AG04450 (cell line): ENCODE data around the gene ERLIN1. TPM values are rescaled to one million over a fixed set of nuclear protein-coding genes. Genes with fewer than 3 reads are reported as not detected.

ENCODE experiments used
- CTCF ChIA-PET: fragments of 300-600, 350-600 bp; formaldehyde crosslinking; extraction: SDS; loops from one replicate; lab custom pipeline; 2022; ENCODE audit warnings: antibody characterized with exemption, inconsistent platforms; lab: Charles Lee
- POLR2A ChIA-PET: fragments of 350-600 bp; formaldehyde crosslinking; extraction: SDS; loops from one replicate; lab custom pipeline; 2021; ENCODE audit warnings: antibody characterized with exemption, inconsistent platforms; lab: Yijun Ruan, JAX
- DNase-seq: peaks from one replicate; pipeline ENCODE4 v3.0.0-alpha.2; 2011; ENCODE audit warnings: low read depth, low spot score
- H3K27ac ChIP-seq: one replicate; pipeline ENCODE4 v1.5.1; 2012; ENCODE audit warnings: low read depth, low read length, control low read depth
- H3K27me3 ChIP-seq: one replicate; pipeline ENCODE4 v1.6.0; 2012; ENCODE audit warnings: low read length; ENCODE audit not compliant: control insufficient read depth, insufficient read depth
- H3K4me3 ChIP-seq: 2 replicates; pipeline ENCODE4 v1.5.1; 2011; ENCODE audit warnings: mild to moderate bottlenecking, low read depth, low read length, control low read depth
- H3K9me3 ChIP-seq: 2 replicates; pipeline ENCODE4 v1.5.1; 2012; ENCODE audit warnings: low read length; ENCODE audit not compliant: control insufficient read depth, insufficient read depth
- CTCF ChIP-seq: IDR thresholded peaks from 2 replicates; pipeline ENCODE4 v1.5.1; 2011; ENCODE audit warnings: low read depth, low read length, control low read depth, inconsistent platforms
- polyA plus RNA-seq: library from polyadenylated mRNA; depleted of rRNA; stranded (reverse); fragments of >200 nt; gene quantifications from 2 replicates; pipeline ENCODE4 v1.2.3, GENCODE V29; 2011

Gene ERLIN1
- polyA plus RNA-seq, 1 experiment = 50.1 TPM

DNA sequence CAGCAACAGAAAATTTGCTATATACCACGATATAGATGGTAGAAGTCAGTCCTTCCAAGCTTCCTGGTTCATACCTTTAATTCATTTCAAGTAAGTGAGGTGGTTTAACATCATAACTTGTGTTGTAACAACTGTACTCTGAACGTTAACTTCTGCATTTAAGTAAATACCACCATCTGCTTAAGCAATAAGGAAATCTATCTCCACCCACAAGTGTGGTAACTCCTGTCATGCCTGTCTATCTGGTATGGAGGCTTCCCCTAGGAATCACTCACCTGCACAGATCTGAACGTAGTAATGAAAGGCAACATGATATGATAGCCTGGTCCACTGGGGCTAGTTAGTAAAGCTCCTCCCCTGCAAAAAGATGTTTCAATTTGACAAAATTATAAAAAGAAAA, 2.3 kb downstream of the ERLIN1 start:
- Histone ChIP-seq H3K27me3 (no peaks in the 10 kb centered on the region), H3K27ac (no peak overlapping the region), H3K9me3 (no peaks in the 10 kb centered on the region), H3K4me3 (no peak overlapping the region)
- CTCF ChIA-PET = interaction anchor here (0.5 to 3.4 kb wide), 2 partner anchors 338 to 441 kb away, joined by 4 to 24 read pairs; no protein-coding TSS in a partner anchor
- no peak for DNase-seq
- TF ChIP-seq CTCF = no peak
- POLR2A ChIA-PET = no interaction called here

DNA sequence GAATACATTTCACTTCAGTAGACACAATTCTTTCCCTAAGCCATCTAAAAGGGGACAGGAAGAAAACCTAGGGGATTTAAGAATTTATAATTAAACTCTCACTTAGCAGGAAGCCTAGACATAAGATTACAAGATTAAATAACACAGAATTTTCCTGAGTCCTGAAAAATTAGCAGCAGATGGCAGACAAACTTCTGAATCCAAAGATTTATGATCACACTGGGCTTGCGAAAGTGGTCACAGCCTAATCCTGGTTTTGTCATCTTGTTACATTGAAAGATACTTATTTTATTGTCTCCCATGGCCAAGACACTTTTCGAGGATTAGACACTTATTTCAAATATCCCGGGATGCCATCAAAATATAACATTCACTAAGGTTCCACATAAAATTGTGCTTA, 2.9 kb downstream of the ERLIN1 start:
- Histone ChIP-seq H3K9me3 (no peaks in the 10 kb centered on the region), H3K27me3 (no peaks in the 10 kb centered on the region), H3K27ac (no peak overlapping the region), H3K4me3 (no peak overlapping the region)
- CTCF ChIA-PET = interaction anchor here (0.7 to 3.4 kb wide), 2 partner anchors 119 to 337 kb away, joined by 3 to 24 read pairs; no protein-coding TSS in a partner anchor
- TF ChIP-seq CTCF = no peak
- POLR2A ChIA-PET = no interaction called here
- DNase-seq = no peak

GRCh38 chr10:100182281-100182680, 3.5 kb downstream of the ERLIN1 start:
- ChIA-PET CTCF (interaction anchor here (0.7 to 3.4 kb wide), 2 partner anchors 120 to 336 kb away, joined by 3 to 24 read pairs; no protein-coding TSS in a partner anchor), POLR2A (no interaction called here)
- DNase-seq = no peak
- H3K4me3 ChIP-seq = no peak overlapping the region
- TF ChIP-seq CTCF = no peak
- H3K27me3 ChIP-seq = no peaks in the 10 kb centered on the region
- no peaks in the 10 kb centered on the region for H3K9me3 ChIP-seq
- H3K27ac ChIP-seq = no peak overlapping the region

- Histone ChIP-seq H3K4me3 (no peak overlapping the region), H3K9me3 (no peaks in the 10 kb centered on the region), H3K27me3 (no peaks in the 10 kb centered on the region), H3K27ac (no peak overlapping the region)
- POLR2A ChIA-PET = no interaction called here
- DNase-seq = no peak
- CTCF ChIA-PET = interaction anchor here (1.6 kb wide), 1 partner anchor 130 kb away, joined by 3 read pairs; no protein-coding TSS in a partner anchor
- no peak for TF ChIP-seq CTCF
Measured at GRCh38 chr10:100175875-100176274, 10.0 kb downstream of the ERLIN1 start.

GRCh38 chr10:100174699-100175677, 10.8 kb downstream of the ERLIN1 start:
- CTCF ChIA-PET = interaction anchor here (1.6 kb wide), 1 partner anchor 129 kb away, joined by 3 read pairs; no protein-coding TSS in a partner anchor
- Histone ChIP-seq H3K27me3 (no peaks in the 10 kb centered on the region), H3K9me3 (no peaks in the 10 kb centered on the region), H3K27ac (no peak overlapping the region), H3K4me3 (no peak overlapping the region)
- no peak for DNase-seq
- POLR2A ChIA-PET = no interaction called here
- no peak for TF ChIP-seq CTCF
